GM10266 (cell line): ENCODE results near the gene ADCY6.

Source experiments
- DNase-seq: peaks from one replicate; pipeline ENCODE4 v3.0.0; 2012; ENCODE audit errors: extremely low spot score
- CTCF ChIP-seq: IDR thresholded peaks from 2 replicates; pipeline ENCODE4 v1.5.1; 2012; ENCODE audit warnings: mild to moderate bottlenecking, low read depth; ENCODE audit not compliant: control insufficient read depth, insufficient read depth; ENCODE audit errors: missing control alignments

ADCY6 gene

GRCh38 chr12:48788524-48788853, 400 bp downstream of the ADCY6 start:
- DNase-seq, result no peak
- no peak for TF ChIP-seq CTCF

GRCh38 chr12:48787791-48788523, 932 bp downstream of the ADCY6 start:
- DNase-seq, result no peak
- TF ChIP-seq CTCF, result no peak

- TF ChIP-seq CTCF, result no peak
- no peak for DNase-seq
These were observed 2.0 kb downstream of the ADCY6 start for GRCh38 chr12:48786591-48787544.

- TF ChIP-seq CTCF, result no peak
- DNase-seq, result no peak
These were observed 5.5 kb downstream of the ADCY6 start for GRCh38 chr12:48783432-48783831.

GRCh38 chr12:48782457-48783395, 6.2 kb downstream of the ADCY6 start:
- TF ChIP-seq CTCF, result no peak
- no peak for DNase-seq

- no peak for TF ChIP-seq CTCF
- DNase-seq, result no peak
These were observed 7.0 kb downstream of the ADCY6 start for GRCh38 chr12:48781750-48782456.
